HG03565 (cell line): ENCODE measurements around the gene EYA4.

Experiments
- ATAC-seq: cut with Tn5 transposase; IDR thresholded peaks from one replicate; pipeline ENCODE4 v1.9.1; 2021; ENCODE audit warnings: mild to moderate bottlenecking, moderate library complexity; ENCODE audit not compliant: unreplicated experiment

The EYA4 gene

DNA sequence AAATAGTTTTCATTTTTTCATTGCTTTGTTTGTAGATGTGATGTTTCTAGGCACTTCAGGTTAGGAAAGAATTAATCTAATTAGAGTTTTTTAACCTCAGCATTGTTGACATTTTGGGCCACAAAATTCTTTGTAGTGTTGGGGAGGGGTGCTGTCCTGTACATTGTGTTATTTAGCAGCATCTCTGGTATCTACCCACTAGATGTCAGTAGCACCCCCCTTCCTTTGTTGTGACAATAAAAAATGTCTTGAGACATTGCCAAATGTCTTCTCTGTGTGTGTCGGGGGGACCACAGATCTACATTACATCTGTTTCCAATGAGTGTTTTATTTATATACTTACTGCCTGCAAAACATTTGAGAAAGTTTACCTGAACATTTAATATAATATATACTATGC is 45.6 kb downstream of the EYA4 start:
- ATAC-seq = no peak

DNA sequence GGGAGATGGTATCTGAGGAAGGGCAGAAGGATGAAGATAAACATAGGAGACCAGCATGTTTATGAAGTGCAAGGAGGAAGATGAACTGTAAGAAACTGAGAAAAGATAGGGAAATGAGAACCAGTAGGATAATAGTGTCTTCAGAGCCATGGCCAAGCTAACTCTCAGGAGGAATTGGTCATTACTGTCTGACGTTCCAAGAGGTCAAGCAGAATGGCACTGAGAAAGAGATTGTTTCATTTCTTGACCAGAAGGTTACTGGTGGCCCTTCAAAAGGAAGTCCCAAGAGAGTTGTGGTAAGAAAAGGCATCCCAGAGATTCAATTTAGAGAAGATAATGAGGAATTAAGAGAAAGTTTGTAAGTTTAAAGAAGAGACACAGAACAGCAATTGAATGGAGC is 47.5 kb downstream of the EYA4 start:
- ATAC-seq = no peak

DNA sequence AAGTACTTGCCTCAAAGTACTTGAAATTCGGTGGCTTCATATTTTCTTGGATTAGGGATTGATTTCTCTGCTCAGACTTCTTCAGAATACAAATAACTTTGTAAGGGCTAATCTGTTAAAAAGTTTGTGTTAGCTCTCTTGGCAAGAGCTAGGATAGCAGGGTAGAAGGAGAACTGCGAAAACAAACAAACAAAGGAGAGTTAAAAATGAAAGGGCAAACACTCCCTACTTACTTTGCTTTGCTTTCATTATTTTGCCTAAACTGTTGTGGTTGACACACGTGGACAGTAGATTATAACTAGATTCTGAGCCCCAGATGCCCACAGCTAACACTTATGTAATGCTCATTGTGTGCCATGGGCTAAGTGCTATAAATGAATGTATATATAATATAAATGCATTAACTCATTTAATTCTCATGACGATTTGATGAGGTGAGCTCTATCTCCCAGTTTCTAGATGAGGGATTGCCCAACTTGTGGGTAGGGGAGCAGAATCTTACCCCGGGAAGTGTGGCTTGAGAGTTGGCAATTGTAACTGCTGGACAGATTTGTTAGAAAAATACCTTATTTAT is 48.7 kb downstream of the EYA4 start:
- ATAC-seq = no peak

DNA sequence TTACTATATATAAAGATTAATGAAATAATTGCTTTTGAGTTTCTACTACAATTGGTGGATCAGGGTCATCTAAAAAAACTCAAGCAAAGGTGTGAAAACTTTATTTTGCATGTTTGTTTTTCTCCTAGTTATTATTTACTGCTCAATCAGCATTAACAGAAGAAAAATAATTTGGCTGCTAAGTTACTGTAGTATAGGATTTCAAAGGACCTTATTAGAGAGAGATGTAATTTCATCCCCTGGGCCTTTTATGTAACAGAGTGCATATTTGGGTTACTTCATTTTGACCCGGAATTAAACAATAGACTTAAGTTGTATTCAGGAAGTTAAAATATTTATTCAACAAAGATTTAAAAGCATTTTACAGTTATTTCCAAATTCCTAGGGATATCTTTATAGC is 49.8 kb downstream of the EYA4 start:
- no peak for ATAC-seq

DNA sequence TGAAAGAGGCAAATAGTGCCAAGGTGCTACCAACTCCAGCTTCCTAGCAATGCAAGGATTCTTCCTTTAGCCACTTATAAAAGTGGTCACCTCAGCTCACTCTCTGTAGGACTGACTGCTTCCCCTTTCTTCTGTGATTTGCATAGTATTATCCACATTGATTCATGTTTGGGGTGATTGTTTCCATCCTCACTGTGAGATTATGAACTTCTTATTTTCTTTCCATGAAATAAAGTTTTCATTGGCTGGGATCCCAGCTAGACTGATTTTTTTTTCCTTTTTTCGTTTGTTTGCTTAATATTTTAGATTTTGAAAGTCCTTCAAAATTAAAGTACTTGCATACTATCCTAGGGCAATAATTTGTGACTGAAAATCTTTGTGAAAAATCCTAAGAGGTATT is 50.5 kb downstream of the EYA4 start:
- no peak for ATAC-seq

DNA sequence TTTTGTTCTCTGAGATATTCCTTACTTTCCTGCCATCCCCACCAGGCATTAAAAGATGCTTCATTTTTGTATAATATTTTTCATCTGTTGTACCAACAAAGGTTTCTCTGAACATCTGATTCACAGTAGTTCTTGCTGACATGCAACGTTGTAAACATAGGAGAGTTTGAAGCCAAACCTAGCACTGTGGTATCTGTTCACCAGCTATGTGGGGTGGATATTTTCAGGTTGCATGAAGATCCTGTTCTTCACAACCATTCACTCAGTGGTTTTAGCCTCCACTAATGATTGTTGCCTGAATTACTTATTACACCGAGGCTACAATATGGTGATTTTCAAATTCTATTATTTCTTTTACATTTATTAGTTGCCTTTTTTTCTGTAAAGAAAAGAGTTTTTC is 56.5 kb downstream of the EYA4 start:
- no peak for ATAC-seq

DNA sequence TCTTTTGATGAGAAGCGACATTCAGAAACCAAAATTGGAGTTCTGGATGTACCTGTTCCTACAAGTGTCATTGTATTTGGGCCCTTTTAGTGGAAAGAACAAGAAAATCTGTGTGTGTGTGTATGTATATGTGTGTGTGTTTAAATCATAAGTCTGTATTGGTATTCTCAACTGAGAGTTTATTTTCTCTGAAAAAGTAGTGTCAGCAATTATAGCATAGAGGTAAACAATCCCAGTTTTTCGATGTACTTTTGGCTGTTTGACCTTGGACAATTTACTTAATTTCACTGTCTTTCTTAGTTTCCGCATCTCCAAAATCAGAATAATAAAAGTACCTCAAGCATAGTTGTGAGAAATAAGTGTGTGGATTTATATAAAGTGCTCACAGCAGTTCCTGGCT is 57.2 kb downstream of the EYA4 start:
- no peak for ATAC-seq

DNA sequence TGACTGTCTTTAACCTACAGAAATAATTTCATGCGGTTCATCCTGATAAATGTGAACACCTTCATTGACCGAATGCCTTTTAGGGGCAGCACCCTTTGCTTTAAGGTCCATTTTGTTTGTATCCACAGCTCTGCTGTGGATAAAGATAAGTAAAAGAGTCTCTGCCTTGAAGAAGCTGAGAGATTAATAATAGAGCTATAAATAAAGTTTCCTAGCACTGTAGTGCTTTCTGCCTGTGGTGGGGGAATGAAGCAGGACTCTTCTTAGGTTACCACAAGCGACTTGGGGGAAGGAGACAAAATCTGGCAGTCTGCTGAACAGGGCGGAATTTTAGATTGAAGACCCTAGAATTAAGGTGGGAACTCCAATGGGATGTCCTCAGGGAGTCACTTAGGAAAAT is 57.6 kb downstream of the EYA4 start:
- ATAC-seq = no peak

DNA sequence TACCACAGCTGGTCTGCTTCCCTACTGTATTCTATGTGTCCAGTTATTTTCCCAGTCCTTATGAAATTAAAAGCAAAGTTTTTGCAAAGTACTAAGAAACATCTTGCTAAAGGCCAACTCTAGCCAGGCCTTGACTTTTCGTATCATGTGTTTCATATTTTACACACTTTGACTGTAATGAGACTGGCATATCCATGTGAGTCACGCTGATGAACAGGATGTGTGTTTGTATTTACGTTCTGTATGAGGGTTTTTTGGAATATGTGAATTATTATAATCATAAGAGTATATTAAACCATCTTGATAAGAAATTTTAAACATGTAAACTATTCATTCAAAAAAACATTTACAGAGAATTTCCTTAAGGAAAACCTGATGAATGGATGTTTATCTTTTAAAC is 59.7 kb downstream of the EYA4 start:
- no peak for ATAC-seq

DNA sequence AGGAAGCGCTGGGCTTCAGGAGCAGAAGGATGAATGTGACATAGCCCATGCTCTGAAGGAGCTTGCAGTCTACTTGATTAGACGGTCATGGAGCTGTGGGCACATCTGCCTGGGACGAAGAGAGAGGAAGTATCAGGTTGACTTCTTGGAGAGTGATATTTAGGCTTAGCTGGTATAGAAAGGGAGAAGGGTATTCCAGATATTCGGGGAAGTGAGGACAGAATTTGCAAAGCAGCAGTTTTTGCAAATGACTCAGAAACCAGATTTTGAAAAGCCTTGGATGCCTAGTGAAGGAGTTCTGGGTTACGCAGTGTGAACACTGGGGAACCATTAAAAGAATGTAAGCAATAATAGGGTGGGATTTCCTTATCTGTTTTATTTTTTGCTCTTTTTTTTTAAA is 60.7 kb downstream of the EYA4 start:
- no peak for ATAC-seq

DNA sequence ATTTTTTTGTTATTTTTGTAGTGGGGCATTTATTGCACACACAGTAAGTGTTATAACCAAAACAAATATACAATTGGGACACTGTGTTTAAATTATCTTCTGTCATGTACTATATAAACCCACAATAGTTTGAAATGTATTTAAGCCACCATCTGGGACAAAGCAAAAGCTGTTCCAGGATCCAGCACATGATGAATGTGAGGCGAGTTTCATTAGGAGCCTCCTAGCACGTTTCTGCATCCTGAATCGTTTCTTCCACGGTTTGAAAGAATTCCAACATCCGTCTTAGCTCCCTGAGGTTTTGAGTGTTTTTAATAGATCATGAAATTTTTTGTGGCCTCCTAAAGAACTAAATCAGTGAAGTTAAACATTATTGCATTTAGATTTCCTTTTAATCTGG is 65.8 kb downstream of the EYA4 start:
- ATAC-seq = no peak

DNA sequence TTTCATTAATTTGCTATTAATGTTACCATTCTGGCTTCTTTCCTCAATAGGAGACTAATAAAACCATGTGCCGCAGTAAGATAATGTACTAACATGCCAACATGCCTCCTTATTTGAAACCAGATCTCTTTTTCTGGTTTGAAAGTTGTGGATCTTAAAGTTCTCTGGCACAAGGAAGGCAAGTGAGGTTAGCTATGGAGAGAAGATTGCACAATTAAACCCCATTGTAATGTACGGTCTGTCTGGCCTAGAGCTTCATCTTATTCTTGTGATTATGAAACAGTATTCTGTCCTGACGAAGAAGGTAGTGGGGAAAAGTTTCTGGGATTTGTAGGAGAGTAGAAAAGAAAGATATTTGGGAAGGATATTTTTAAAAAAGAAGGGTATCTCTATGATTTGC is 68.4 kb downstream of the EYA4 start:
- no peak for ATAC-seq

DNA sequence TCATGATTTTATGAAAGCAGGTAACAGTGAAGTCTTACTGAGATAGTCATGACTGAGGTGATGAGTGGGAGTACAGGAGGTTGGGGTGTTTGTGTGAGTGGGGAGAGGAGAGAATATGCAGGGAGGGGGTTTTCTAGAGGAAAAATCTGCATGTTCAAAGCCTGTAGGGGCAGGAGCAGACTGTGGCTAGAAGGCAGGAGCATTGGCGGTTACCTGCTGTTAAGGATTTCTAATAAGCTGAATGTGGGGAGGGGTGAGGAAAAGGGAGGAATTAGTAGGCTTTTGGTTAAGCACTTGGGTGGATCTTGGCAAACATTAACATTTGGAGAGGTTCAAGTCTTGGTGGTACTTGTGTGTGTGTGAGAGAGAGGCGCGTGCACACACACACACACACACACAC is 70.8 kb downstream of the EYA4 start:
- no peak for ATAC-seq

DNA sequence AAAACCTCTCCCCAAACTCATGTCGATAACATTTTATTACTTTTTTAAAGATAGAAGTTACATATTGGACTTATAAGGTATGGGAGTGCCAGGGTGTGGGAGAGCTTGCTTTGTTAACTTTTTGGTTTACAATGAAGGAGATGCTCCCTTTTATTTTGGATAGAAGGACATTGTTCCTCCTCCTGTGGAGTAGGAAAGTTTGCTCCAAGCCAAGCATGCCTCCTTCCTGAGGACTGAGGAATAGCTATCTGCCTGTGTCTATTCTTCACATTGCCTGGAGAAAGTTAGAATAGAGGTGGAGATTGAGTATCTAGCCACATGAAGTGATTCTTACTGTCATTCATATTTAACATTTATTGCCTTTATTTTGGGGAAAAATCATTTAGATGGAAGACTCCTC is 71.9 kb downstream of the EYA4 start:
- no peak for ATAC-seq

DNA sequence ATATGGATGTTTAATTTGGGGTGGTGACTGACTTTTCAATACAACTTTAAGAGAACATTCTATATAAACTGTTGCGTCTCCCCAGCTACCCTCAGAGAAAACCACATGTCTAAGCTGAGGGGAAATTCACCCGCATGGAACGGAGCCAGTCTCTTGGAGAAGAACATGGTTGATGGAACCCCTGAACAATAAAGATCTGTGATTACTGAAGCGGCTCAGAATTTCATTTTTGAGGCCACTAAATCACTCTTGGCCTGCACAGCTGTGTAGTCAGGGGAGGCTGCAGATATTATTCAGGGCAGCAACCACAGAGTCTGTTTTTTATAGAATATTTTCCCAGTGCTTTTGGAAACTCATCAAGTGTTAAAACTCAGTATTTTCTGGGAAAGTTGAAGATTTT is 73.8 kb downstream of the EYA4 start:
- ATAC-seq = no peak

DNA sequence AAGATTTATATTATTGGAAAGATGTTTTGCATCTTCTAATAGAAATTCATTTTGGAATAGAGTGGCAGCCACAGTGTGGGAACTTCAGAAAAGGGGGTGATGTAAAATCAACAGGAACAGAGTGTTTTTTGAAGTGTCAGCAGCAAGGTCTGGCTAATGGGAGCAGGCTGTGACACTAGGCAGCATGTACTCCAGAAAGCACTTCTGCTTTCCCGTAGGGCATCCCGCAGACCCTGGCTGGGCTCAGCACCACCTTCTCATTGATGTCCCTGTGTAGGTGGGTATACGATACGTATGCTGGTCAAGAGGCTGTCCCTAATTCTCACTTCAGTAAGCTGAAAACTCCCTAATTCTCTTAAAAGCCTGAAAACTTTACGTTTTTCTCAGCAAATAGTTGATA is 74.7 kb downstream of the EYA4 start:
- no peak for ATAC-seq

DNA sequence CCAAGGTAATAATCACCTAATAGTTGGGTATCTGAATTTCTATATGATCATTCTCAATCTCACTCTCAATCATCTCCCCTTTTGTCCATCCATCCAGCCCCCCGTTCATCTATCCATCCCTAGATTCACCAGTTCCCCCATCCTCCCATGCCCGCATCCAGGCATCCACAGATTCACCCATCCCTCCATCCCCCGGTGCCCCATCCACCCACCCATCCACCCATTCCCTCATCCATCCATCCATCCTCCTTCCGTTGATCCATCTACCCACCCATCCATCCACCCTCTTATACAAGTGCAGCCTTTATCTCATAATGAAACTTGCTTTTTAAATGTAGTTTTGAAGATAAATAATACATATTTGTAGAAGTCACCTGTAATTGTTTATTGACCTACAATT is 76.5 kb downstream of the EYA4 start:
- ATAC-seq = no peak

DNA sequence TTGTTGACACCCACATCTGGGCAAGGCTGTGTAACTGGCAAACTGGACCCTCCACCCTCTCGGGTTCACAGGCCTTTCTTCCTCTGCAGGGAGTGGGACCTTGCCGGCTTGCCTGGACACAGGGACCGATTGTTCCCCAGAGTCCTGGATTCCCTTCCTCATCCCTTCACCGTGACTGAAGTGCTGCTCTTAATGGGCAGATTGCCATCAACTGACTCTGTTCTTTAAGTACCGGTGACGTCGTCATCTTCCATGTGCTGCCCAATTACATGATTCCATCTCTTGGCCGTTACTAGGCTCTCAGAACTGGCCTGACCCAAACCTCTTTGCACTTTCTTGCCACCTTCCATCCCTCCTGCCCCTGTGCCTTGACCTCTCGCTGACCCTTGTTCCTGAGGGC is 85.4 kb downstream of the EYA4 start:
- ATAC-seq = no peak

DNA sequence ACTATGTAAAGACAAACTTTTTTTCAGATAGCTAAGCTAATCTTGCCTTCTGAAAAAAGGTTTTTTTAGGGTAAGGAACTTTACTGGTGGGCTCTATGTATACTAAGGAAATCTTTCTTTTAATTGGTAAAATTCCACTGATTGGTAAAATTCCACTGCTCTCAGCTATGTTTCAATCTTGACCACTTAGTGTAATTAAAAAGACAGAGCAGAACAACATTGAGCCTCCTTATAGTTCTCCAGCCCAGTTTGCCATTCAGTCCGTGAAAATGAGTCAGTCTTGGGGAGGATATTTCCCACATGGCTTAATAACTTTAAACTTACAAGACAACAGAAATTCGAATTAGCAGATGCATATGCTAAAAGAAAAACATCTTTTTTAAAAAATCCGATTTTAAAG is 92.7 kb downstream of the EYA4 start:
- no peak for ATAC-seq

DNA sequence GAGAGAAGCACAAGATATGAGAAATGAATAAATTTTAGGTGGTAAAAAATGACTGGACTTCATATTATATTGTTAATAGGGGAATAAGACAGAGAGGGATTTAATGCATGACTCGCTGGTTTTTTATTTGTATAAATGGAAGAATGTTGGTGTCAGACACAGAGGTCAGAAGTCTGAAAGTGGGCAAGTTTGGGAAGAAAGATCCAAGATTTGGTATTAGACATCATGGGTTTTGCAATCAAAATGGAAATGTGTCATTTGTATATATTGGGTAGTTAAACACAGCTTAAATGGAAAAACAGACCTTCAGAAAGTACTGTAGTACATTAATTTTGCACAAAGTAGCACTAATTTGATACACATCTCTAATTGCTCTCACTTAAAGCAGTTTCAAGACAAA is 96.2 kb downstream of the EYA4 start:
- ATAC-seq = no peak

DNA sequence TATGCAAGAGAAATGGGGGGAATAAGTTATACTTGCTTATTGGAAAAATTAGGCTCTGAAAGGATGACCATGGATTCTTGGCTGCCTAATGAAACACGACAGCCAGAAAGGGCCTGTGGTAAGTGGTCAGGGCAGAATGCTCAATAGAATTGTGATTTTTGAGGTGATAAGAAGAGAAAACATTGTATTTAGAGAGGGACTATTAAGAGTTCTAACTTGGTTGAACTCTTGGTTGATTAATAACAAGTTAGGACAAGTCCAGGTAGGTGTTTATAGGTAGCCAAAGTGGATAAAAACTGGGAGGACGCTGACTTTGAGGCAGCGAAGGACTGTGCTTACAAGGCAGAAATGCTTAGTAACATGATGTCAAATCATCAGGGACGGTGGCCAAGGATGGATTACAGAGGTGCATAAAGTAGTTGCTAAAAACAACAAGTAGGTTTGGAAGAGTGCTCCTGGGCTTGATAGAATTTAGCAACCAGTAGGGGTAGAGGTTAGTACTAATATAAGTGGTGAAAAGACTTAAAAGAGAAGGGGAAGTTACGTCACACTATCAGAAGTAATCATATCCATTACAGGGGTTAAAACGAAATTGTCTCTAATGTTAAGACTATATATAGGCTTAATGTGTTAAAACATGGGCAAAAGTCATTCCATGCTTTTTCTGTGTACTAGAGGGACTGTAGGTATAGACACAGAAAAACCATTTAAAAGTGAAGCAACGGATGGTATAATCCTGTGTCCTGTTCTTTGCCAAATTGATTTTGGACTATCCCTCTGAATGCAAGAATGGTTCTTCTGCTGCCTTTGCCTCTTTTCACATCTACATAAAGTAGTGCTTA is 98.6 kb downstream of the EYA4 start:
- no peak for ATAC-seq

DNA sequence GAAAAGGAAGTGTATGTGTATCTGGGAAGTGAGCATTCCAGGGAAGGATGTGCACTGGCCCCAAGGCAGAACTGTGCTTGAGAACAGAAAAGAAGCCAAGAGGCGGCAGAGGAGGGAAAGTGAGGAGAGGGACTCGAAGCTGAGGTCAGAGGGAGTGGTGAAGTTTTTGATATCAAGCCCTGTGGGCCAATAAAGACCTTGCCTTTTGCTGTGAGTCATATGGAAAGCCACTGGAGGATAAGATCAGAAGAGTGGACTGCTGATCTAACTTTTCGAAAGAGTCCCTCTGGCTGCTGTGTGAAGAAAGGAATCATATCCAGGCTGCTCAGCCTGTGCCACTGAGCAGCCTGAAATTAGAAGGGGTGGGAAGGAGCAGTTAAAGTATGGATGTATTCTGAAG is 99.4 kb downstream of the EYA4 start:
- no peak for ATAC-seq

DNA sequence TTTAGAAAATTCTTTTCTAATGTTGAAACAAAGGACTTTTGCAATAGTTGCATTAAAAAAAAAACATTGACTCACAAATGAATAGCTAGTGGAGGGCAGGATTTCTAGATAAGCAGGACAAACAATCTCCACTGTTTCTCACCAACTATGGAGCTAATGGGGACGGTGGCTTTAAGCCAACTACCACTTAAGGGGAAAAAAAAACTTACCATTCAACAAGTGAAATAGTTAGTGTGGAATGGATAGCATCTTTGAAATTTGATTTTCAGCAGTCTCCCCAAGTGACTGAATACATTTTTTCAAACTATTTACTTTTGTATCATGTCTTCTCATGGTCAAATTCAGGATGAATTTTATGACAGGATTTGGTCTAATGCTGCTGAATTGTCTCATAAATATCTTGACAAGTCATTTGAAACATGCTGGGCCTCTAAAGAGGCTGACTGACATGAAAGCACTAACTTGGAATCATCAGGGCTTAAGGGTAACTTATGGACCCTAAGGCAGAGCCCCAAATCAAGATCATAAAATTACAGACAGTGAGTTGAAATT is 100.5 kb downstream of the EYA4 start:
- no peak for ATAC-seq
